H9 (cell line): Measurements from ENCODE around the gene HSPA8. TPM values are rescaled to one million over a fixed set of nuclear protein-coding genes. Genes with fewer than 3 reads are reported as not detected.

Source experiments
- DNase-seq: peaks from one replicate; pipeline ENCODE4 v3.0.0-alpha.2; 2017
- H2AFZ ChIP-seq: one replicate; pipeline ENCODE4 v1.6.1; 2013; ENCODE audit warnings: mild to moderate bottlenecking, low read length, control low read depth, moderate library complexity
- H2AK5ac ChIP-seq: 2 replicates; pipeline ENCODE4 v1.6.1; 2013; ENCODE audit warnings: low read length, control low read depth, mixed read lengths; ENCODE audit not compliant: insufficient read length
- H2BK120ac ChIP-seq: one replicate; pipeline ENCODE4 v1.6.1; 2013; ENCODE audit warnings: low read depth, mild to moderate bottlenecking, low read length, control low read depth, inconsistent platforms; ENCODE audit not compliant: poor library complexity, severe bottlenecking
- H2BK12ac ChIP-seq: 2 replicates; pipeline ENCODE4 v1.6.1; 2013; ENCODE audit warnings: low read length, control low read depth, mixed read lengths, low read depth; ENCODE audit not compliant: insufficient read length
- H2BK15ac ChIP-seq: 2 replicates; pipeline ENCODE4 v1.6.1; 2013; ENCODE audit warnings: low read depth, low read length, control low read depth
- H2BK20ac ChIP-seq: one replicate; pipeline ENCODE4 v1.6.1; 2013; ENCODE audit warnings: low read depth, mild to moderate bottlenecking, low read length, control low read depth, inconsistent platforms; ENCODE audit not compliant: poor library complexity, severe bottlenecking
- H2BK5ac ChIP-seq: 2 replicates; pipeline ENCODE4 v1.6.1; 2013; ENCODE audit warnings: low read length, control low read depth, mixed read lengths; ENCODE audit not compliant: insufficient read length
- H3K14ac ChIP-seq: 2 replicates; pipeline ENCODE4 v1.6.1; 2013; ENCODE audit warnings: low read length, control low read depth; ENCODE audit not compliant: insufficient read depth
- H3K18ac ChIP-seq: 2 replicates; pipeline ENCODE4 v1.6.1; 2013; ENCODE audit warnings: low read depth, mild to moderate bottlenecking, mixed read lengths, low read length, control low read depth; ENCODE audit not compliant: insufficient read length
- H3K23ac ChIP-seq: 2 replicates; pipeline ENCODE4 v1.6.1; 2013; ENCODE audit warnings: low read length, control low read depth, mixed read lengths, low read depth; ENCODE audit not compliant: insufficient read length
- H3K23me2 ChIP-seq: 2 replicates; pipeline ENCODE4 v1.6.1; 2013; ENCODE audit warnings: low read depth, mild to moderate bottlenecking, mixed read lengths, low read length, control low read depth; ENCODE audit not compliant: insufficient read length, poor library complexity, severe bottlenecking
- H3K27ac ChIP-seq: 2 replicates; pipeline ENCODE4 v1.5.1; 2013; ENCODE audit warnings: low read length, control low read depth, mixed read lengths, low read depth; ENCODE audit not compliant: insufficient read length
- H3K27me3 ChIP-seq: 2 replicates; pipeline ENCODE4 v1.6.1; 2013; ENCODE audit warnings: low read length, control low read depth, inconsistent platforms; ENCODE audit not compliant: insufficient read depth
- H3K4ac ChIP-seq: 2 replicates; pipeline ENCODE4 v1.6.1; 2013; ENCODE audit warnings: low read depth, mild to moderate bottlenecking, control low read depth, inconsistent platforms, low read length, moderate library complexity
- H3K4me1 ChIP-seq: 2 replicates; pipeline ENCODE4 v1.6.1; 2013; ENCODE audit warnings: low read length, control low read depth, inconsistent platforms; ENCODE audit not compliant: insufficient read depth
- H3K4me2 ChIP-seq: 2 replicates; pipeline ENCODE4 v1.6.1; 2013; ENCODE audit warnings: low read length, control low read depth, mixed read lengths; ENCODE audit not compliant: insufficient read length, insufficient read depth
- H3K56ac ChIP-seq: 2 replicates; pipeline ENCODE4 v1.6.1; 2013; ENCODE audit warnings: low read depth, mild to moderate bottlenecking, mixed read lengths, low read length, control low read depth; ENCODE audit not compliant: insufficient read length
- H3K79me1 ChIP-seq: 2 replicates; pipeline ENCODE4 v1.6.1; 2013; ENCODE audit warnings: low read depth, mild to moderate bottlenecking, moderate library complexity, low read length, control low read depth, inconsistent platforms; ENCODE audit not compliant: insufficient read depth, poor library complexity, severe bottlenecking
- H3K79me2 ChIP-seq: 2 replicates; pipeline ENCODE4 v1.6.1; 2013; ENCODE audit warnings: low read length, control low read depth, inconsistent platforms; ENCODE audit not compliant: insufficient read depth
- H3K9ac ChIP-seq: 2 replicates; pipeline ENCODE4 v1.6.1; 2013; ENCODE audit warnings: low read length, control low read depth, mixed read lengths; ENCODE audit not compliant: insufficient read length; ENCODE audit errors: extremely low read depth
- H3K9me3 ChIP-seq: one replicate; pipeline ENCODE4 v1.6.1; 2013; ENCODE audit warnings: low read depth, low read length, inconsistent platforms; ENCODE audit not compliant: control insufficient read depth
- H3T11ph ChIP-seq: one replicate; pipeline ENCODE4 v1.6.1; 2013; ENCODE audit warnings: mild to moderate bottlenecking, low read length, control low read depth, inconsistent platforms
- H4K20me1 ChIP-seq: one replicate; pipeline ENCODE4 v1.6.1; 2013; ENCODE audit not compliant: control insufficient read depth, insufficient read length, insufficient read depth
- H4K5ac ChIP-seq: 2 replicates; pipeline ENCODE4 v1.6.1; 2013; ENCODE audit warnings: low read depth, mild to moderate bottlenecking, mixed read lengths, low read length, control low read depth; ENCODE audit not compliant: insufficient read length
- H4K8ac ChIP-seq: replicated peaks from 2 replicates; pipeline ENCODE4 v1.6.1; 2013; ENCODE audit warnings: low read length, control low read depth, mixed read lengths, low read depth; ENCODE audit not compliant: insufficient read length
- H4K91ac ChIP-seq: 2 replicates; pipeline ENCODE4 v1.6.1; 2013; ENCODE audit warnings: low read depth, mild to moderate bottlenecking, moderate library complexity, mixed read lengths, low read length, control low read depth; ENCODE audit not compliant: insufficient read length
- H3K27ac Mint-ChIP-seq, 3 experiments: 2 replicates in 2 of 3; 3 replicates in 1 of 3; pipeline ENCODE4 v1.8.0; 2020 to 2021; ENCODE audit warnings: mixed read lengths in 3 of 3, mild to moderate bottlenecking in 1 of 3, moderate library complexity in 1 of 3
- H3K27me3 Mint-ChIP-seq: 2 replicates; pipeline ENCODE4 v1.8.0; 2021; ENCODE audit warnings: low read depth, mild to moderate bottlenecking, moderate library complexity, mixed read lengths
- H3K36me3 Mint-ChIP-seq, 3 experiments: 2 replicates in 2 of 3; 3 replicates in 1 of 3; pipeline ENCODE4 v1.8.0; 2020 to 2021; ENCODE audit warnings: low read depth in 3 of 3, mixed read lengths in 3 of 3; ENCODE audit not compliant: insufficient read depth in 1 of 3
- H3K4me1 Mint-ChIP-seq, 2 experiments: 2 replicates each; pipeline ENCODE4 v1.8.0; 2020; ENCODE audit warnings: mixed read lengths in 2 of 2
- H3K4me3 Mint-ChIP-seq, 2 experiments: 2 replicates in 1 of 2; 3 replicates in 1 of 2; pipeline ENCODE4 v1.8.0; 2020 to 2021; ENCODE audit warnings: mild to moderate bottlenecking in 2 of 2, mixed read lengths in 2 of 2, moderate library complexity in 1 of 2
- H3K9me3 Mint-ChIP-seq, 2 experiments: 2 replicates in 1 of 2; 3 replicates in 1 of 2; pipeline ENCODE4 v1.8.0; 2020; ENCODE audit warnings: mild to moderate bottlenecking in 2 of 2, mixed read lengths in 2 of 2, moderate library complexity in 1 of 2
- WGBS: extraction: QIAGEN DNeasy Blood & Tissue Kit; methylation state at CpG from one replicate; pipeline ENCODE4 v1.1.7; 2013; ENCODE audit warnings: missing lambda C conversion rate, low lambda C conversion rate, mixed read lengths; ENCODE audit not compliant: insufficient read length; ENCODE audit errors: extremely low coverage; 5-methylcytosine and 5-hydroxymethylcytosine counted together
- total RNA-seq: library from RNA; stranded (reverse); gene quantifications from 2 replicates; pipeline ENCODE4 v1.2.1, GENCODE V29; 2021
- TF ChIP-seq, protein P1 (sequence below): fragments of 200-600 bp; sonication (generic); conservative IDR thresholded peaks from 3 replicates; pipeline ENCODE4 v1.8.0; 2021; ENCODE audit warnings: antibody characterized with exemption, mild to moderate bottlenecking

HSPA8 gene
- total RNA-seq, 1 experiment from 2014 or later, result 2,160 TPM

DNA sequence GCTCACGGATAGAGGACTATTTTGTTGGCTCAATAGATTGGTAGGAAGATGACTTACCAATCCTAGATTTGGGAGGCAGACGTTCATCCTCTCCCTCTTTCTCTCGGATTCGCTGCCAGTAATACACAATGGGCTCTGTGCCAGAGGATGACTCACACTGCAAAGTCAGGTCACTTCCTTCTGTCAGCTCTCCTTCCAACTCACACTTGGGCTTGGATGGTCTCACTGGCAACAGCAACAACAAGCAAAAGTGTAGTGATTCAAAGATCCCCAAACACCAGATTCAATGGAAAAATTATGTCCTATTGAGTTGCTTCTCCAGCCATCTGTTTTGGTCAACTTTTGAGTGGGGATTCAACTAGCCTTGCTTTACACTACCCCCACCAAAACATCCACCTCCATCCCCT is 21.7 kb upstream of the HSPA8 start:
- Histone ChIP-seq H2BK20ac (no peak overlapping the region), H3K4me1 (no peaks in the 10 kb centered on the region), H4K5ac (no peak overlapping the region), H3K4ac (no peak overlapping the region), H4K91ac (no peak overlapping the region), H2BK5ac (no peak overlapping the region), H3K18ac (no peak overlapping the region), H4K8ac (no peak overlapping the region), H2BK120ac (no peak overlapping the region), H2BK15ac (no peak overlapping the region), H3T11ph (no peak overlapping the region), H3K27ac (no peak overlapping the region), H3K14ac (no peak overlapping the region), H3K79me1 (no peaks in the 10 kb centered on the region), H2AK5ac (no peak overlapping the region), H3K4me2 (no peak overlapping the region), H3K9ac (no peak overlapping the region), H2BK12ac (no peak overlapping the region), H3K23ac (no peak overlapping the region), H3K27me3 (no peaks in the 10 kb centered on the region), H2AFZ (no peak overlapping the region), H3K56ac (no peak overlapping the region), H3K79me2 (no peaks in the 10 kb centered on the region), H3K9me3 (no peaks in the 10 kb centered on the region), H3K23me2 (no peaks in the 10 kb centered on the region), H4K20me1 (no peaks in the 10 kb centered on the region)
- DNase-seq, result no peak
- Mint-ChIP-seq H3K36me3 (peaks cover 7 to 12% (median 12%) of the 10 kb centered on the region in 3 experiments; a peak in 6 of 7 replicates), H3K4me1 (no peaks in the 10 kb centered on the region), H3K9me3 (no peaks in the 10 kb centered on the region), H3K4me3 (no peak overlapping the region), H3K27ac (peak overlapping the region in 1 of 3 experiments; percentile 50; a peak in 1 of 7 replicates), H3K27me3 (no peaks in the 10 kb centered on the region)
- no CpG with 5 or more reads among the region's 4 CpGs for WGBS
- TF ChIP-seq, protein P1, sequence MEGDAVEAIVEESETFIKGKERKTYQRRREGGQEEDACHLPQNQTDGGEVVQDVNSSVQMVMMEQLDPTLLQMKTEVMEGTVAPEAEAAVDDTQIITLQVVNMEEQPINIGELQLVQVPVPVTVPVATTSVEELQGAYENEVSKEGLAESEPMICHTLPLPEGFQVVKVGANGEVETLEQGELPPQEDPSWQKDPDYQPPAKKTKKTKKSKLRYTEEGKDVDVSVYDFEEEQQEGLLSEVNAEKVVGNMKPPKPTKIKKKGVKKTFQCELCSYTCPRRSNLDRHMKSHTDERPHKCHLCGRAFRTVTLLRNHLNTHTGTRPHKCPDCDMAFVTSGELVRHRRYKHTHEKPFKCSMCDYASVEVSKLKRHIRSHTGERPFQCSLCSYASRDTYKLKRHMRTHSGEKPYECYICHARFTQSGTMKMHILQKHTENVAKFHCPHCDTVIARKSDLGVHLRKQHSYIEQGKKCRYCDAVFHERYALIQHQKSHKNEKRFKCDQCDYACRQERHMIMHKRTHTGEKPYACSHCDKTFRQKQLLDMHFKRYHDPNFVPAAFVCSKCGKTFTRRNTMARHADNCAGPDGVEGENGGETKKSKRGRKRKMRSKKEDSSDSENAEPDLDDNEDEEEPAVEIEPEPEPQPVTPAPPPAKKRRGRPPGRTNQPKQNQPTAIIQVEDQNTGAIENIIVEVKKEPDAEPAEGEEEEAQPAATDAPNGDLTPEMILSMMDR, result no peak
